ENCODE measurements around the gene SLC2A3.

DNA sequence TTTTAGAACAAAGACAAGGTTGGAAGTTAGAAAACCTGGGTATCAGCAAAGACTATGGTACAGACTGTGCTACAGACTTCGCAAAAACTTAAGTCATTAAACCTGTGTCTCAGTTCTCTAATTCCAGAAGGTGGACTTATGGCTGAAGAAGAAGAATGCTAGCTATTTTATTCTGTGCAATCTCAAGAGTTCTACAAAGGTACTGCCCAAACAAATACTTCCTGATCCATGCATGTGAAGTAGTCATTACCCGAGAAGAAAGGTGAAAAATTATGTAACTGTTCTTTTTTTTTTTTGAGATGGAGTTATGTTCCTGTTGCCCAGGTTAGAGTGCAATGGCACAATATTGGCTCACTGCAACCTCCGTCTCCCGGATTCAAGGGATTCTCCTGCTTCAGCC lies 45.5 kb upstream of the SLC2A3 start:
- TF ChIP-seq, protein P1, sequence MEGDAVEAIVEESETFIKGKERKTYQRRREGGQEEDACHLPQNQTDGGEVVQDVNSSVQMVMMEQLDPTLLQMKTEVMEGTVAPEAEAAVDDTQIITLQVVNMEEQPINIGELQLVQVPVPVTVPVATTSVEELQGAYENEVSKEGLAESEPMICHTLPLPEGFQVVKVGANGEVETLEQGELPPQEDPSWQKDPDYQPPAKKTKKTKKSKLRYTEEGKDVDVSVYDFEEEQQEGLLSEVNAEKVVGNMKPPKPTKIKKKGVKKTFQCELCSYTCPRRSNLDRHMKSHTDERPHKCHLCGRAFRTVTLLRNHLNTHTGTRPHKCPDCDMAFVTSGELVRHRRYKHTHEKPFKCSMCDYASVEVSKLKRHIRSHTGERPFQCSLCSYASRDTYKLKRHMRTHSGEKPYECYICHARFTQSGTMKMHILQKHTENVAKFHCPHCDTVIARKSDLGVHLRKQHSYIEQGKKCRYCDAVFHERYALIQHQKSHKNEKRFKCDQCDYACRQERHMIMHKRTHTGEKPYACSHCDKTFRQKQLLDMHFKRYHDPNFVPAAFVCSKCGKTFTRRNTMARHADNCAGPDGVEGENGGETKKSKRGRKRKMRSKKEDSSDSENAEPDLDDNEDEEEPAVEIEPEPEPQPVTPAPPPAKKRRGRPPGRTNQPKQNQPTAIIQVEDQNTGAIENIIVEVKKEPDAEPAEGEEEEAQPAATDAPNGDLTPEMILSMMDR (IDR thresholded peaks at IDR 0.05): no peak
- no peak for TF ChIP-seq POLR2A (IDR thresholded peaks at IDR 0.05)
